PC-3 (cell line): ENCODE measurements around the gene TTC7B. TPM values are rescaled to one million over a fixed set of nuclear protein-coding genes. Genes with fewer than 3 reads are reported as not detected.
A peak's percentile ranks its signal among the peaks of the same experiment; 100 is the strongest.

Experiments
- ATAC-seq: fragments of 200-7000 bp; cut with Tn5 transposase; 2 replicates; pipeline ENCODE4 v1.9.1; 2020; ENCODE audit warnings: mild to moderate bottlenecking, moderate library complexity
- BruUV-seq: library from RNA; stranded (reverse); fragments of 400-500 nt; replicated peaks from 2 replicates; lab custom pipeline; 2021; lab: Mats Ljungman, UMichigan
- CTCF ChIA-PET: fragments of 300-600 bp; sonication (Branson Sonifier 250); formaldehyde crosslinking; loops from one replicate; lab custom pipeline; 2022; ENCODE audit warnings: antibody characterized with exemption; lab: Charles Lee
- POLR2A ChIA-PET: fragments of 300-600 bp; sonication (Branson Sonifier 250); formaldehyde crosslinking; loops from one replicate; lab custom pipeline; 2022; ENCODE audit warnings: antibody characterized with exemption; ENCODE audit not compliant: unreplicated experiment; lab: Charles Lee
- DNase-seq: peaks from one replicate; pipeline ENCODE4 v3.0.0-alpha.2; 2015
- H2AFZ ChIP-seq: fragments of 300-600 bp; sonication (generic); 2 replicates; pipeline ENCODE4 v1.6.0; 2016; ENCODE audit warnings: antibody characterized with exemption, low read length
- H3F3A ChIP-seq: fragments of 300-600 bp; sonication (generic); one replicate; pipeline ENCODE4 v1.6.0; 2017; ENCODE audit warnings: antibody characterized with exemption, low read length, control low read depth, mild to moderate bottlenecking; ENCODE audit not compliant: unreplicated experiment
- H3K27ac ChIP-seq: fragments of 300-600 bp; sonication (generic); 2 replicates; pipeline ENCODE4 v1.5.1; 2016; ENCODE audit warnings: mild to moderate bottlenecking, low read length
- H3K27me3 ChIP-seq: fragments of 300-600 bp; sonication (generic); 2 replicates; pipeline ENCODE4 v1.6.1; 2016; ENCODE audit warnings: low read length, mixed read lengths
- H3K36me3 ChIP-seq: fragments of 300-600 bp; sonication (generic); 2 replicates; pipeline ENCODE4 v1.6.1; 2016; ENCODE audit warnings: low read depth, mixed run types, low read length, mixed read lengths
- H3K4me1 ChIP-seq: fragments of 300-600 bp; sonication (generic); 2 replicates; pipeline ENCODE4 v1.5.1; 2016; ENCODE audit warnings: low read length; ENCODE audit not compliant: insufficient read depth
- H3K4me2 ChIP-seq: fragments of 300-600 bp; sonication (generic); 2 replicates; pipeline ENCODE4 v1.6.0; 2016; ENCODE audit warnings: low read length
- H3K4me3 ChIP-seq: fragments of 300-600 bp; sonication (generic); 2 replicates; pipeline ENCODE4 v1.5.1; 2016; ENCODE audit warnings: mild to moderate bottlenecking, low read length, mixed read lengths
- H3K79me2 ChIP-seq: fragments of 300-600 bp; sonication (generic); 2 replicates; pipeline ENCODE4 v1.6.1; 2017; ENCODE audit warnings: low read length, mixed read lengths
- H3K9ac ChIP-seq: fragments of 300-600 bp; sonication (generic); 2 replicates; pipeline ENCODE4 v1.6.0; 2016; ENCODE audit warnings: mild to moderate bottlenecking, low read length
- H3K9me2 ChIP-seq: fragments of 300-600 bp; sonication (generic); replicated peaks from 2 replicates; pipeline ENCODE4 v1.6.1; 2016; ENCODE audit warnings: mixed run types, low read length, mixed read lengths
- H3K9me3 ChIP-seq: fragments of 300-600 bp; sonication (generic); 2 replicates; pipeline ENCODE4 v1.6.1; 2016; ENCODE audit warnings: low read length, mixed read lengths
- H4K20me1 ChIP-seq: fragments of 300-600 bp; sonication (generic); 2 replicates; pipeline ENCODE4 v1.6.1; 2016; ENCODE audit warnings: low read length, mixed read lengths
- EZH2 ChIP-seq: fragments of 300-600 bp; sonication (generic); IDR thresholded peaks from one replicate; pipeline ENCODE4 v1.6.1; 2017; ENCODE audit warnings: antibody characterized with exemption, mild to moderate bottlenecking, low read length; ENCODE audit not compliant: unreplicated experiment
- EZH2phosphoT487 ChIP-seq: fragments of 300-600 bp; sonication (generic); IDR thresholded peaks from 2 replicates; pipeline ENCODE4 v1.6.1; 2018; ENCODE audit warnings: mild to moderate bottlenecking, antibody characterized with exemption, low read length, borderline replicate concordance
- intact Hi-C: fragments of 100-400 bp; cut with micrococcal nuclease; formaldehyde crosslinking; loops from 2 replicates; pipeline ENCODE4 v1.9.0; 2023
- total RNA-seq: library from RNA; depleted of rRNA; stranded (reverse); fragments of >200 nt; gene quantifications from 2 replicates; pipeline ENCODE4 v1.2.3, GENCODE V29; 2014
- TF ChIP-seq, protein P1 (sequence below): fragments of 300-600 bp; sonication (generic); conservative IDR thresholded peaks from 2 replicates; pipeline ENCODE4 v1.5.1; 2017; ENCODE audit warnings: antibody characterized with exemption, low read depth, mild to moderate bottlenecking, low read length

Gene TTC7B
- total RNA-seq, 1 experiment from 2014 or later = 45.6 TPM

DNA sequence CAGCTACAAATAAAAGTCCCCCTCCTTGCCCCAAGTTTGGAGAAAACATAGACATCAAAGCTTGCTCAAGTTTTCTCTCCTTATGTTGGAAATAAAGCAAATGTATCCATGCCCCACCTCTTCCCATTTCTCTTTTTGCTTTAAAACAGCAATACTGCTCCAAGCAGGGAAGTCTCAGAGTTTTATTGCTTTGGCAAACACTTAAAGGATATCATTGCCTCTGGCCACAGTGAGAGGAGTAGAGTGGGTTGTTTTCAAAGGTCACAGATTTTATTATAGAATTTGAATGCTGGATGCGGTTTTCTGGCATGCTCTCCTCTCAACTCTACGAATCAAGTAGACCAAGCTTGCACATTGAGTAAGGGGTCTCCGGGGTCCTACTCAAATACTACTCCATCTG, 149.7 kb downstream of the TTC7B start:
- no TSS peak for BruUV-seq
- Histone ChIP-seq H3F3A (no peaks in the 10 kb centered on the region), H3K4me1 (no peaks in the 10 kb centered on the region), H3K9ac (no peak overlapping the region), H3K9me3 (no peaks in the 10 kb centered on the region), H4K20me1 (no peaks in the 10 kb centered on the region), H3K4me2 (no peak overlapping the region), H3K9me2 (no peaks in the 10 kb centered on the region), H3K27ac (no peak overlapping the region), H3K27me3 (no peaks in the 10 kb centered on the region), H2AFZ (no peak overlapping the region), H3K36me3 (no peaks in the 10 kb centered on the region), H3K79me2 (no peaks in the 10 kb centered on the region), H3K4me3 (no peak overlapping the region)
- ATAC-seq = peak; percentile 96
- intact Hi-C loops = no loop called here
- peak; percentile 24 for DNase-seq
- CTCF ChIA-PET = no interaction called here
- POLR2A ChIA-PET = no interaction called here
- TF ChIP-seq, protein P1, sequence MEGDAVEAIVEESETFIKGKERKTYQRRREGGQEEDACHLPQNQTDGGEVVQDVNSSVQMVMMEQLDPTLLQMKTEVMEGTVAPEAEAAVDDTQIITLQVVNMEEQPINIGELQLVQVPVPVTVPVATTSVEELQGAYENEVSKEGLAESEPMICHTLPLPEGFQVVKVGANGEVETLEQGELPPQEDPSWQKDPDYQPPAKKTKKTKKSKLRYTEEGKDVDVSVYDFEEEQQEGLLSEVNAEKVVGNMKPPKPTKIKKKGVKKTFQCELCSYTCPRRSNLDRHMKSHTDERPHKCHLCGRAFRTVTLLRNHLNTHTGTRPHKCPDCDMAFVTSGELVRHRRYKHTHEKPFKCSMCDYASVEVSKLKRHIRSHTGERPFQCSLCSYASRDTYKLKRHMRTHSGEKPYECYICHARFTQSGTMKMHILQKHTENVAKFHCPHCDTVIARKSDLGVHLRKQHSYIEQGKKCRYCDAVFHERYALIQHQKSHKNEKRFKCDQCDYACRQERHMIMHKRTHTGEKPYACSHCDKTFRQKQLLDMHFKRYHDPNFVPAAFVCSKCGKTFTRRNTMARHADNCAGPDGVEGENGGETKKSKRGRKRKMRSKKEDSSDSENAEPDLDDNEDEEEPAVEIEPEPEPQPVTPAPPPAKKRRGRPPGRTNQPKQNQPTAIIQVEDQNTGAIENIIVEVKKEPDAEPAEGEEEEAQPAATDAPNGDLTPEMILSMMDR = no peak
- TF ChIP-seq EZH2phosphoT487 (no peak), EZH2 (no peak)

DNA sequence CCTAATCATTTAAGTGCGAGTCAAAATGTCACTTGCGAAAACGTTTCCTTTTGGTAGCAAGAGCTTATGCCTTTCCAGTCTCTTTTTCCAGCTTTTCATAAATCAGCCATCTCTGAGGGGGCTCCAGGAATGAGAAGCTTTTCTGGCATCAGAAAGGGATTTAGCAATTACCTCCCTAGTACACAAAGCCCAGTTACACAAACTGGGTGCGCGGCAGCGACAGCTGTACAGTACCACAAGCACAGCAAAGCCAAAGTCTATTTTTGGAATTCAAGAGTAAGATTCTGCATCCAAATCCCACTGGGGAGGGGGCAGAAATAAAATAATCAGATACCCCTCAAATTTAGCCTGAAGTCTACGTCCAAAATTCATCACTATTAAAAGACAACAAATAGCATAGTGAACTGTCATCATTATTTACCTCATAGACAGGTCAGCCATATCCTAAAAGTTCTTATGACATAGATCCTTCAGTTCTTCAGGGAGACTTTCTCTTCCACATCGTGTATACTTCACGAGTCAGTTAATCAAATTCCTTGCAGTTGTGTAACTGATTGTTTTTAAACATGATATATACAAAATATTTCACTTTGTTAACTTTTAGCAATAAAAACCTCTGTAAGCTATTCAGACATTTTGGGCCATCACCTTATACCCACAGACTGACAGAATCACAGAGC, 150.8 kb downstream of the TTC7B start:
- POLR2A ChIA-PET = no interaction called here

DNA sequence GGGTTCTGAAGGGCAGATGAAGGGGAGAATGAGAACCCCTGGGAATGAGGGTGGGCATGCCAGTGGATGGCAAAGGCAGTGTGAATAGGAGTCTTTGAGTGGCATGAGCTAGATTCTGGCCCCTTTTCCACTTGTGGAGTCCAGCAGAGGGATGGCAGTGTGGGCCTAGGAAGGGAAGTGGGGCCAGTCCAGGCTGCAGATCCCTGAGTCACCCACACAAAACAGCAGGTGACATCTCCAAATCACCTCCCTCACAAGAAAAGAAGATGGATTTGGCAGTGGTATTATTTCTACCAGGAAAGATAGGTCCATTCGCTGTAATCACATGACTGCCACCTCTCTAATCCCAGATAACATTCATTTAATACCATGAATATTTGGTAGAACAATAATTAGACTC, 151.3 kb downstream of the TTC7B start:
- Histone ChIP-seq H3K4me2 (no peak overlapping the region), H3K9me2 (no peaks in the 10 kb centered on the region), H3K4me1 (no peaks in the 10 kb centered on the region), H3K4me3 (no peak overlapping the region), H4K20me1 (no peaks in the 10 kb centered on the region), H3K79me2 (no peaks in the 10 kb centered on the region), H3K27ac (no peak overlapping the region), H2AFZ (no peak overlapping the region), H3K9me3 (no peaks in the 10 kb centered on the region), H3K27me3 (no peaks in the 10 kb centered on the region), H3F3A (no peaks in the 10 kb centered on the region), H3K9ac (no peak overlapping the region), H3K36me3 (no peaks in the 10 kb centered on the region)
- POLR2A ChIA-PET = no interaction called here
- BruUV-seq = no TSS peak
- TF ChIP-seq, protein P1 = no peak
- TF ChIP-seq EZH2phosphoT487 (no peak), EZH2 (no peak)
- DNase-seq (no peak), ATAC-seq (no peak)
- intact Hi-C loops = no loop called here
- CTCF ChIA-PET = no interaction called here

More for the DNA sequence above, 150.8 kb downstream of the TTC7B start:
- H3K9me3 ChIP-seq = no peaks in the 10 kb centered on the region
- H3K79me2 ChIP-seq = no peaks in the 10 kb centered on the region
- H2AFZ ChIP-seq = no peak overlapping the region
- ATAC-seq = no peak
- H3K9ac ChIP-seq = no peak overlapping the region
- no peak overlapping the region for H3K4me3 ChIP-seq
- no peak overlapping the region for H3K4me2 ChIP-seq
- no peak overlapping the region for H3K27ac ChIP-seq
- BruUV-seq = no TSS peak
- H3K36me3 ChIP-seq = no peaks in the 10 kb centered on the region
- intact Hi-C loops = no loop called here
- TF ChIP-seq EZH2 (no peak), EZH2phosphoT487 (no peak)
- TF ChIP-seq, protein P1 = no peak
- CTCF ChIA-PET = no interaction called here
- no peak for DNase-seq
- H3K4me1 ChIP-seq = no peaks in the 10 kb centered on the region
- H3K9me2 ChIP-seq = no peaks in the 10 kb centered on the region
- no peaks in the 10 kb centered on the region for H3K27me3 ChIP-seq
- no peaks in the 10 kb centered on the region for H4K20me1 ChIP-seq
- H3F3A ChIP-seq = no peaks in the 10 kb centered on the region
